ENCODE results near the gene CDC14B.

DNA sequence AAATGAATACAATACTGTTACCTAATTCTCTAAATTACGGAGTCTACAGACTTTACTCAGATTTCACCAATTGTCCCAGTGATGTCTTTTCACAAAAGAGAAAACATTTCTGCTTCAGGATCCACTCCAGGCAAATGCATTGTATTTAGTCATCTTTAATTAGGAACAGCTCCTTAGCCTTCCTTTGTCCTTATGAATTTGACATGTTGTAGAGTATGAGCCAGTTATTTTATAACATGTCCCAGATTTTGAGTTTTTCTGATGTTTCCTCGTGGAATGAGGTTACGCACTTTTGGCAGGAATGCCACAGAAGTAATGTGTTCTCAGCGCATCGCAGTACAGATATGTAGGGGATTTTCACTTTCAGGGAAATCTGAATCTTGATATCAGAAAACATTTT, 159.2 kb downstream of the CDC14B start:
- TF ChIP-seq GATA2 (IDR thresholded peaks at IDR 0.05; ENCODE audit: low read depth, low read length) (no peak), GATA3 (IDR thresholded peaks at IDR 0.05; ENCODE audit: low read depth, low read length) (no peak)
